ENCODE measurements around the gene DEF6.

- no peak for TF ChIP-seq POLR2AphosphoS5 (IDR thresholded peaks at IDR 0.05; ENCODE audit: low read depth, low read length)
- TF ChIP-seq CTCF (IDR thresholded peaks at IDR 0.05): no peak
- no peak for TF ChIP-seq REST (IDR thresholded peaks at IDR 0.05; ENCODE audit: insufficient read depth in 1 of 2, low read depth in 2 of 2, low read length in 1 of 2)
- TF ChIP-seq TCF7L2 (IDR thresholded peaks at IDR 0.05; ENCODE audit: low read depth, low read length): no peak
- TF ChIP-seq SIN3A (IDR thresholded peaks at IDR 0.05; ENCODE audit: borderline replicate concordance, insufficient read depth, low read depth, low read length): no peak
Measured at GRCh38 chr6:35312076-35312800, 14.6 kb downstream of the DEF6 start.

Measured in Panc1 (cell line).